ENCODE data around the gene DMD. TPM values are rescaled to one million over a fixed set of nuclear protein-coding genes. Genes with fewer than 3 reads are reported as not detected.

The DMD gene
- total and polyA plus RNA-seq, 2 of the 8 experiments (the other 6 are each of a cell fraction or from before 2014, with no cell fraction given) = 4.8 to 7.4 TPM

DNA sequence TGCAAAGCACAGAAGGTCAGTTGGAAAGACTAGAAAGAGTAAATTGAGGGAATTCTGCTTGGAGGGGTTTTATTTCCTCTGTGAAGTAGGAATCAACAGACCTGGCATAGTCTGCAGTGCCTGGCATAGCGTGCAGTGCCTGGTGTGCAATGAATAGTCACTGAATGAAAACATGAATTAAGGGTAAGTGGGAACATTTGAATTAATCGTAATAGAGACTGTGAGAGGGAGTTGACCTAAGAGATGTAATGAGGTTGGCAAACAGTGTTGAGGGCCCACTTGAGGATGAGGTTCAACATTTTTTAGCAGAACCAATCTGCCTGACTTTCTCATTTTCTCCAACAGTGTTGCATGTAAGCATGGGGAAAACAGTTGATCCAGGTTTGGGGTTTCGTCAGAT lies 1762.3 kb downstream of the DMD start:
- H4K8ac ChIP-seq (ENCODE audit: extremely low read depth, insufficient read depth, low read length) = no peak overlapping the region
- H2BK12ac ChIP-seq (ENCODE audit: low read depth, low read length) = no peak overlapping the region
- H3K14ac ChIP-seq (ENCODE audit: insufficient read length) = no peak overlapping the region
- H3K23me2 ChIP-seq (ENCODE audit: low read depth, low read length) = no peaks in the 10 kb centered on the region
- H3K4me3 ChIP-seq (ENCODE audit: extremely low read depth in 1 of 4, insufficient read depth in 2 of 4, low read depth in 3 of 4, low read length in 4 of 4) = no peak overlapping the region
- no peaks in the 10 kb centered on the region for H3K9me3 ChIP-seq (ENCODE audit: insufficient read depth in 2 of 2, low read depth in 1 of 2, low read length in 1 of 2)
- H2AFZ ChIP-seq (ENCODE audit: low read length) = no peak overlapping the region
- no peak overlapping the region for H3K4me2 ChIP-seq (ENCODE audit: insufficient read depth in 1 of 2, low read depth in 2 of 2, low read length in 2 of 2)
- H3K79me2 ChIP-seq (ENCODE audit: control insufficient read depth in 1 of 2, insufficient read depth in 2 of 2, low read length in 2 of 2) = no peaks in the 10 kb centered on the region
- no peaks in the 10 kb centered on the region for H3K79me1 ChIP-seq (ENCODE audit: low read depth, low read length)
- DNase-seq (ENCODE audit: low read depth in 1 of 2, low spot score in 2 of 2) (no peak), FAIRE-seq (no peak)
- ChIA-PET CTCF (ENCODE audit: partially characterized antibody) (no interaction called here), POLR2A (ENCODE audit: partially characterized antibody) (no interaction called here)
- H3K4me1 ChIP-seq (replicated peaks in 1 of 4; ENCODE audit: control insufficient read depth in 3 of 4, insufficient read depth in 4 of 4, low read length in 3 of 4) = no peaks in the 10 kb centered on the region
- WGBS, 2 experiments (ENCODE audit: extremely low coverage in 1 of 2, insufficient coverage in 1 of 2, insufficient read length in 1 of 2, insufficient replicate concordance in 2 of 2, low coverage in 1 of 2, low lambda C conversion rate in 2 of 2, missing lambda C conversion rate in 1 of 2) = 95% methylated on average over 3 of the region's 3 CpGs; no CpG with 5 or more reads in 1 of the 2 experiments
- H2BK20ac ChIP-seq (ENCODE audit: low read length) = no peak overlapping the region
- no peak overlapping the region for H3K9ac ChIP-seq (replicated peaks in 1 of 4; ENCODE audit: extremely low read depth in 1 of 4, low read depth in 3 of 4, low read length in 3 of 4)
- H2BK5ac ChIP-seq (ENCODE audit: low read depth, low read length) = no peak overlapping the region
- H3K56ac ChIP-seq (replicated peaks; ENCODE audit: insufficient read length, low read depth, low read length) = no peak overlapping the region
- no peak overlapping the region for H4K5ac ChIP-seq (ENCODE audit: insufficient read length, low read depth, low read length)
- H3K27me3 ChIP-seq (replicated peaks in 1 of 4; ENCODE audit: control insufficient read depth in 3 of 4, extremely low read depth in 1 of 4, insufficient read depth in 3 of 4, low read length in 3 of 4) = no peaks in the 10 kb centered on the region
- no peak overlapping the region for H3K23ac ChIP-seq (ENCODE audit: insufficient read length)
- H4K91ac ChIP-seq (replicated peaks; ENCODE audit: insufficient read length, low read length) = no peak overlapping the region
- no peak overlapping the region for H3K4ac ChIP-seq (replicated peaks; ENCODE audit: insufficient read length, low read depth, low read length)
- no peaks in the 10 kb centered on the region for H3K36me3 ChIP-seq (ENCODE audit: control insufficient read depth in 2 of 4, insufficient read depth in 4 of 4, low read length in 3 of 4)
- H3K18ac ChIP-seq (ENCODE audit: extremely low read depth, low read length) = no peak overlapping the region
- H2BK15ac ChIP-seq (ENCODE audit: low read length) = no peak overlapping the region
- H3K27ac ChIP-seq (ENCODE audit: low read depth, low read length) = no peak overlapping the region
- no peaks in the 10 kb centered on the region for H4K20me1 ChIP-seq (replicated peaks in 1 of 2; ENCODE audit: control insufficient read depth in 1 of 2, insufficient read depth in 2 of 2, low read length in 2 of 2)
- H2BK120ac ChIP-seq (replicated peaks; ENCODE audit: low read depth, low read length) = no peak overlapping the region
- no peak overlapping the region for H2AK5ac ChIP-seq (ENCODE audit: low read depth, low read length)
- TF ChIP-seq CBX5 (IDR thresholded peaks at IDR 0.05; ENCODE audit: low read depth, low read length) = no peak

Measured in H1 (cell line).